NCI-H226 (cell line): ENCODE results near the gene LIN9.
"Not testable (repeated sequence)": the region's sequence is repeated elsewhere in the genome, so short reads cannot be mapped to it uniquely, and the experiment has no call there.

Experiments used
- DNase-seq: peaks from one replicate; pipeline ENCODE4 v3.0.0-alpha.2; 2015

Gene LIN9, protein sequence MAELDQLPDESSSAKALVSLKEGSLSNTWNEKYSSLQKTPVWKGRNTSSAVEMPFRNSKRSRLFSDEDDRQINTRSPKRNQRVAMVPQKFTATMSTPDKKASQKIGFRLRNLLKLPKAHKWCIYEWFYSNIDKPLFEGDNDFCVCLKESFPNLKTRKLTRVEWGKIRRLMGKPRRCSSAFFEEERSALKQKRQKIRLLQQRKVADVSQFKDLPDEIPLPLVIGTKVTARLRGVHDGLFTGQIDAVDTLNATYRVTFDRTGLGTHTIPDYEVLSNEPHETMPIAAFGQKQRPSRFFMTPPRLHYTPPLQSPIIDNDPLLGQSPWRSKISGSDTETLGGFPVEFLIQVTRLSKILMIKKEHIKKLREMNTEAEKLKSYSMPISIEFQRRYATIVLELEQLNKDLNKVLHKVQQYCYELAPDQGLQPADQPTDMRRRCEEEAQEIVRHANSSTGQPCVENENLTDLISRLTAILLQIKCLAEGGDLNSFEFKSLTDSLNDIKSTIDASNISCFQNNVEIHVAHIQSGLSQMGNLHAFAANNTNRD

DNA sequence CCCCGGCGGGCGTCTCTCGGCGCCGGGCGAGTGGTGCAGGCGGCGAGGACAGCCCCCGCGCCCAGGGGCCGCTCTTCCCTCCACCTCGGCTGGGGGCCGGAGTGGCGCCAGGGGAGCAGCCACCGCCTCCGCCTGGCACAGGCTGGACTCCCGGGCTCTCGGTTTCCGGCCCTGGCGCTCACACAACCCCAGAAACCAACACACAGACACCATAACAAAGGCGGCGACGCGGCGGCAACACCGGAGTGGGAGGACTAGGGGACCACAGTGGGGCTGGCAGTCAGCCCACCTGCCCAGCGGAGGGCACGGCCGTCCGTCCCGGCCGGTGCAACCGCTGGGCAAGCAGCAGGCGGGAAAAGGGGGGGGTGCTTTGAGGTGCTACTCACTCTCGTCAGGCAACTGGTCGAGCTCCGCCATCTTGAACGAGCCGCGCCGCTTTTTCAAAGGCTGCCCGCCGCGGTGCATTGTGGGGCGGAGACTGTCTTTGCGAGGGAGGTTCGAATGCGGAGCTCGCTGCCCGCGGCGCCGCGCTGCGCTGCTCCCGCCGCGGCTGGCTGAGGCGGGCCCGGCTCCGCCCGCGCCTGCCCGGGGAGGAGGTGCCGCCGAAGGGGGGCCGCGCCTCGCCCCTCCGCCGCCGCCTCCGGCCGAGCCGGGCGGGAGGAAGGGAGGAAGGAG, at the start of gene LIN9:
Gene LIN9, minus strand, starts transcription at position 442 of the 675 bp plus-strand sequence. Its CDS starts 25 bp downstream, at position 417.
- peak; percentile 63 for DNase-seq

DNA sequence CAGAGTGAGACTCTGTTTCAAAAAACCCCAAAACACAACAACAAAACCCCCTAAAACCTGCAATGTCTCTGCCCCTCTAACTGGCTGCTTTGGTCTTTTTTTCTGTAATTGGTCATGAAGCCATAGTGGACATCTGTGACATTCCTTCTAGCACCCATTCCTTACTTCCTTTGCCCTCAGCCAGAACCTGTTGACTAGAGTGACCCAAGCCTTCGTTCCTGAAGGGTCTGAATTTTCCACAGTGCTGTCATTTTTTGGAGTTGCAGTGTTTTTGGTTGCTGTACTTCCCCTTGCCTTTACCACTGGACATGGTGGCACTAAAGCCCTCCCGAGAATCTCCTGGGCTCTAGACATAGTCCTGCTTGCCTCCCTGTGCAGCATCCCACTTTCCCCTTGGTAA, 48.5 kb upstream of the LIN9 start:
- DNase-seq, result no peak

DNA sequence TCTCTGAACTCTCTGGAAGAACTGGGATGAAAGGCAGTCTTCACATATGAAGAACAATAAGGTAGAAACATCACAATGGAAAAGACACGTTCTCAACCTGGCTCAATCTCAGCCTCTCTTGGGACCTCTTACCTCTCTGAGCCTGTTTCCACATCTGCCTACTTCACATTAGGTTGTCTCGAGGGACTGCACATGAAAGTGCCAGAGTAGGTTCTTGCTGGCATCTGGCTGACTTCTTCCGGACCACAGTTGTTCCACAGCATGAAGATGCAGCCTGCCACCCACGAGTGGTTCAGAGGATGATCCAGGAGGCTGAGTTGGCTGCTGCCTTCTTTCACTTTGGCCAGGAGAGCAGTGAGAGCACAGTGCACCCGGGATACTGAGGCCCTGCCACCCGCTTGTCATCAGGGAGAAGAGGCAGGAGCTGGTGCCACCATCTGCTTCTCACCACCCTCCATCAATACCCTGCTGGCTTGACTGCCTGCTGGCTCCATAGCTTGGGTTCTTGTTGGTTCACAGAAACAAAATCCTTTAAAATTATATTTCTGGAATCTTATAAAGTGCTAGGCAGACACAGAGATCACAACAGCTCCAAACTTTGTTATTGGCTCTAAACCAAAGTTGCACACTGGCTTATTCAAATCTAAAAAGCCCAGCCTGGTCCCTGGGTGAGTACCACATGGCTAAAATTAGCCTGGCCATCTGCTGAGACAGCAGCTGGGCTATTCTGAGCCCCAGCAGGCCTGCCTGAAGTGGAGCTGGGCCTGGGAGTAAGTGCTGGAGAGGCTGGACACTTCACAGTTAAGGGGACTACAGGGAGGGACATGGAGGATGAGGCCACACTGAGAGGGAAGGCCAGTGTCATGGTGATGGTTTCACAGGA, 46.9 kb upstream of the LIN9 start:
- no peak for DNase-seq

DNA sequence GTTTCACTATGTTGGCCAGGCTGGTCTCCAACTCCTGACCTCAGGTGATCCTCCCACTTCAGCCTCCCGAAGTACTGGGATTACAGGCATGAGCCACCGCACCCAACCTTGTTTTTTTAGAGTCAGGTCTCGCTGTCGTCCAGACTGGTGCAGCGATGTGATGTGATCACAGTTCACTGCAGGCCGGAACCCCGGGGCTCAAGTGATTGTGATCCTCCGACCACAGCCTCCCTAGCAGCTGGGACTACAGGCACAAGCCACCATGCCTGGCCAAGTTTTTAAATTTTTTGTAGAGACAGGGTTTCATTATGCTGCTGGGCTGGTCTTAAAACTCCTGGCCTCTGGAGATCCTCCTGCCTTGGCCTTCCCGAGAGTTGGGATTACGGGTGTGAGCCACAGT, 46.1 kb upstream of the LIN9 start:
- no peak for DNase-seq

DNA sequence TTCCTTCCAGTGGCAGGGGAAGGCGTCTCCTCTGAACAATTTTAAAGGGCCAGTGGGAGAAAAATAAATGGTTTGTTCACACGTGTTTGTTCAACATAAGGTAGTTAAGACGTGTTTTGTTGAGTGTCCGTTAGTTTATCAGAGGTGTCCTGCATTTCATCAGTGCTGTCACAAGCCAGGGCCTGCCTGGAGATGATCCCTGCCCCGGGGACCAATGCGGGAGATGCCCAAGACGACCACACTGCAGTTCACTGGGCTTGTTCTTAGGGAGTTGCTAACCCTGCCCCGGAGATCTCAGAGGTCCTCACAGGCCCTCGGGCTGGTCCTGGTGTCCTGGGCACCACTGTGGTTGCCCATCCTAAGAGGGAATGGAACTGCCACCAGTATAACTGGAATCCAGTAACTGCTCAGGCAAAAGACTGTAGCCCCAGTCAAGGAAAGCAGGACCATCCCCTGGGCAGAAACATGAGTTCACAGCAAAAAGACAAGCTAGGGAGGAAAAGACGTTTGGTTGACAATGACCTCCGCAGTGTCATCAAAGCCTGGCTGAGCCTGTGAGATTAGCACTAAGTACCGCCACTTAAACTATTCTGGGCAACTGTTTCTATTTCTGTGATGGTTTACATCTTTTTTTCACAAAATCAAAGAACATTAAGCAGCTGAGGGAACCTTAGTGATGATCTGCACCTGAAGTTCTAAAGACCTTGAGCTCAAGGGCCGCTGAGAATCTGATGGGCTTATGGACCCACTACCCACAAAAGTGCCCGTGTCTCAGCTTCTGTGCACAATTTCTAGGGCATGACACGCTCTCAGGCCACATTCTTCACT, 44.9 kb upstream of the LIN9 start:
- no peak for DNase-seq

DNA sequence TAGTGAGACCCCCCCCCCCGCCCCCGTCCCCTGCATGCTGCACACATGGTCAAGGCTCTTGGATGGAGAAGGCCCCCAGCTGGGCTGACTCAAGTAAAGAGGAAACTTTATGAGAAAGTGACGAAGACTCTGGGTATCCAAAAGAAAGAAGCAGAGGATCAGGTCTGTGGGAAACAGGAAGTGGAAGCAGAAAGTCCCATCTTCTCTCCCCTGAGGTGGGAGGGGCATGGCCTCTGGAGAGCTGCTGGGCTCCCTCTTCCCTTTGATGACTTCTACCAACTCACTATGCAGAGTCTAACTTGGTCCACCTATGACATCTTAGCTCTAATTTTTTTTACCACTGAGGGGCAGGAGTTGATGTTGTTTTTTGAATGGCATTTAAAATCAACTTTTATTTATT, 42.7 kb upstream of the LIN9 start:
- DNase-seq, result no peak

DNA sequence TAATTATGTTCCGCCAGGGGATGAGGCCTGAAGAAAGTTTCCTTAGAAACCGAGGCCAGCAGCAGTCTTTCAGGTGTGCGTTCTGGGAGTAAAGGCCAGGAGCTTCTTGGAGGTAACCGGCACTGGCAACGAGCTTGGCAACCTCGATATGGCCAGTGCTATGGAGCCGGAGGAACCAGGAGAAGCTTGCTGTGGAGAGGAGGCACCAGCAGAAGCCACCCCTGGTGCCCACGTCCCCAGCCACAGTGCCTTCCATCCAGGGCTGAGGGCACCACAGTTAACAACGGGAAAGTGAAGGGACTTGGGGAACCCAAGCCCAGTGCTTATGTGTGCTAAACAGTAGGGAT, 41.5 kb upstream of the LIN9 start:
- DNase-seq, result no peak

DNA sequence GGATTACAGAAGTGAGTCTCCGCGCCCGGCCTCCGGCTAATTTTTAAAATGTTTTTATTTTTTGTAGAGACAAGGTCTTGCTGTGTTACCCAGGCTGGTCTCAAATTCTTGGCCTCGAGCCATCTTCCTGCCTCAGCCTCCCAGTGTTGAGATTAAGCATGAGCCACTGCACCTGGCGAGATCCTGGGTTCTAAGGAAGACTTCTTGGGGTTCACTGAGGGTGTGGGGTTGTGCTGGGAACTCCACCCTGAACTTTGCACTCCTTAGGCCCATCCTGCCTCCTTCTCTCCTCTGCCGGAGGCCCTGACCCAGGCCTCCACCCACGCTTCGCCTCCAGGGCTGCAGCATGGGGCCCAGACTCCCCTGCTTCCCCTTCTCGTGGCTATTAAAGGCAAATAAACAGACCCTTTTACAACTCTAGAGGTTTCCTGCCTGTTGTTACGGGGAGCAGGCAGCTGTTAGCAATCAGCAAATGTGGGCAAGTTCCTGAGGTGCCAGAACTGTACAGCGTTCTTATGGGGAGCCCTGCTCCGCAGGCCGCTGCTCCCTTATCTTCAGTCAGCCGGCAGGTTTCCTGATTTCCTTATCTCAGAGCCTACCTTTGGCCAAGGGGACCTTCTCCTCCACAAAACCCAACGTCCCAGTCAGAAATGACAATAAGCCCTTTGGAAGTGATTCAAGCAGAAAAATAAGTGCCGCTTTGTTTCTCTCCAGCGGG, 41.0 kb upstream of the LIN9 start:
- no peak for DNase-seq

DNA sequence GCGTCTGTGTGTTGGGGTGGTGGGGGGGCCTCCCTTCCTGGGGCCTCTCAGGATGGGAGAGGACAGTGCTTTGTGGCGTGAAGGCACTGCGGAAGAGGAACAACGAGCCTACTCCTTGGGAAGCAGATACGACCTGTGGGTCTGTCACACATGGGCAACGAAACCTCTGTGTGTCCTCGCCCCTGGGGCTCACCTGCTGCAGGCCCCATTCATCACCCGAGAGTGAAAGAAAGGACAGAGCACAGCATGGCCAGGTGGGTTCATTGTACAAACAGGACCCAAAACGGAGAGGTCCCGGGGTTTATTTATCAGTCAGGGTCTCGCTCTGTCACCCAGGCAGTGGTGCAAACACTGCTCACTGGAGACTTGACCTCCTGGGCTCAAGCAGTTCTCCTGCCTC, 40.1 kb upstream of the LIN9 start:
- no peak for DNase-seq

DNA sequence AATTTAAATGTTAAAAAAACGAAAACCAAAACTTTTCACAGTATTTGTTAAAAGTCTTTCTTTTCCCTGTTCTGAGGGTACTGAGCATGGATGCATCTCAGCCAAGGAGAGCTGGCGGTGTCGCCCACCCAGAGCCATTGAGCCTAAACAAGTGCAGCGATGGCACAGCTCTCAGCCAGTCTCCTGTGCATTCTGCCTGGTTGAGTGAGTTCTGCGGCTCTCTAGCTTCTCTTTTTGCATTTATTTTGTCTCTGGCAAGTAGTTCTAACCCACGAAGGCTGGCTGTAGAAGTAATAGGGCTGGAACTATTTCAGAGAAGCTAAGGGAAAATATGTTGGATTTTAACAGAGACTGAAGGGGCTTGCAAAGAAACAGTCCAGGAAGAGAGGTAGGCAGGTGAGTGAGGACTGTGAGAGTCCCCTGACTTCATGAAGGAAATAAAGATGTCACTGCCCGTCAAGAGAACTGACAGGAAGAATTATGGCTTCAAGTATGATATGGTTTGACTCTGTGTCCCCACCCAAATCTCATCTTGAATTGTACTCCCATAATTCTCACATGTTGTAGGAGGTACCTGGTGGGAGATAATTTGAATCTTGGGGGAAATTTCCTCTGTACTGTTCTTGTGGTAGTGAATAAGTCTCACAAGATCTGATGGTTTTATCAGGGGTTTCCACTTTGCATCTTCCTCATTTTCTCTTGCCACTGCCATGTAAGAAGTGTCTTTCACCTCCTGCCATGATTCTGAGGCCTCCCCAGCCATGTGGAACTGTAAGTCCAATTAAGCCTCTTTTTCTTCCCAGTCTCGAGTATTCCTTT, 35.7 kb upstream of the LIN9 start:
- no peak for DNase-seq

DNA sequence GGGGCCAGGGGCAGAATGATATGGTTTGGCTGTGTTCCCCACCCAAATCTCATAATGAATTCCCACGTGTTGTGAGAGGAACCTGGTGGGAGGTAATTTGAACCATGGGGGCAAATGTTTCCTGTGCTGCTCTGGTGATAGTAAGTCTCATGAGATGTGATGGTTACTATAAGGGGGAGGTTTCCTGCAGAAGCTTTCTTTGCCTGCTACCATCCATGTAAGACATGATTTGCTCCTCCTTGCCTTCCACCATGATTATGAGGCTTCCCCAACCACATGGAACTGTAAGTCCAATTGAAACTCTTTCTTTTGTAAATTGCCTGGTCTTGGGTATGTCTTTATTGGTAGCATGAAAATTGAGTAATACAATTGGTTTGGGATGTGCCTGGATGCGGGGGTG, 33.7 kb upstream of the LIN9 start:
- no peak for DNase-seq

DNA sequence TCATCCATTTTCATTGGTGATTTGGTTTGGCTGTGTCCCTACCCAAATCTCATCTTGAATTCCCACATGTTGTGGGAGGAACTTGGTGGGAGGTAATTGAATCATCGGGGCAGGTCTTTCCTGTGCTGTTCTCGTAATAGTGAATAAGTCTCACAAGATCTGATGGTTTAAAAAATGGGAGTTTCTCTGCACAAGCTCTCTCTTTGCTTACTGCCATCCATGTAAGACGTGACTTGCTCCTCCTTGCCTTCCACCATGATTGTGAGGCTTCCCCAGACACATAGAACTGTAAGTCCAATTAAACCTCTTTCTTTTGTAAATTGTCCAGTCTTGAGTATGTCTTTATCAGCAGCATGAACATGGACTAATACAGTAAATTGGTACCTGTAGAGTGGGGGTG, 31.1 kb upstream of the LIN9 start:
- not testable (repeated sequence) for DNase-seq

DNA sequence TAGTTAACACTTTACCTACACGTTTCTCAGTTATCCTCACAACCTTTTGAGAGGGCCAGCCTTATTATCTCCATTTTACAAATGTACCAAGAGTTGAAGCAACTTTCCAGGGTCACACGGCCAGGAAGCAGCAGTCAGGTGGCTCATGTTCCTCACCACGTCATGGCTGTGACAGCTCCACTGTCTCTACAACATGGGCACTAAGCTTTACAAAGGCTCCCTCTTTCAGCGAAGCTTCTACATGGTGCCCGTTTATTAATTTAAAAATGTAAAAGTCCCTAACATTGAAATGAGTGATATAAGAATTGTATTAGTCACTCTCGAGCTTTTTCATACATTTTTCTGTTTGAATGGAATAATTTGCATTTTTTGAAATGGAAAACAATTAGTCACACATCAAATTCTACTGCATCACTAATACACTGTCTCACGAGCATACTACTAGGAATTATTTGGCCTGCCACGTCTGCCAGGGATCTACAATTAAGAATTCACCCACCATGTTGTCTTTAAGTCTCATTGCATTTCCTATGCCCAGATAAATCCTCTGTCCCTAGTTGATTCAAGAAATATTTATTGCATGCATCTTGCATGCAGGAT, 28.4 kb upstream of the LIN9 start:
- DNase-seq, result no peak

DNA sequence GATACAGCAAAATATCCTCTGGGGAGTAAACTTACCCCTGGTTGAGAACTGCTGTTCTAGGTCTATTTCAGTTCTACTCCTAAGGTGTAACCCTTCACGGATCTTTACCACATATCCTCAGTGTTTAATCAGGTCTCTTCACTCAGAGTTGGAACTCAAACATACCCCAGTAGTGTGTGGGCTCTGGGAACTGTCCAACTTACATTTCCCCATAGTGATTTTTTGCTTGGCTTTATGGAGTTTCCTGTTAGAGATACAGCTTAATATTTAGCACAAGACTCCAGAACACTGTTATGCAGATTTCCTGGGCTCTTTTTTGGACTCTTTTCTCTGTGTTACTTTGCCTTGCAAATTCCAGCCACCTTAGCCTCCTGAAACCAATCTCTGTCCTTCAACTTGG, 26.7 kb upstream of the LIN9 start:
- no peak for DNase-seq

DNA sequence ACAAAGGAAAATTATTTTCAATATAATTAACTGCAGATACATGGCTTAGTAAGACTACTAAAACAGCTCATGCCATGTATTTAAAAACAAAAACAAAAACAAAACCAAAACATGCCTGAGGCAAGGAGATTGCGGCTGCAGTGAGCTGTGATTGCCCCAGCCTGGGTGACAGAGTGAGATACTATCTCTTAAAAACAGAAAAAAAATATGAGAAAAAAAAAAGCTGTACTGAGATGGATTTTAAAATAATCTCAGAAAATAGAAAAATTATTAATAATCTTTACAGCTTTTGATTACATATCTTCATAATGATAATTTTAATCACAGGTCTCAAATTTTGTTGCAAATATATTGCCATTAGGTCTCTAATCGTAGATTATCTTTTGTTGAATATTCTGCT, 24.0 kb upstream of the LIN9 start:
- no peak for DNase-seq

DNA sequence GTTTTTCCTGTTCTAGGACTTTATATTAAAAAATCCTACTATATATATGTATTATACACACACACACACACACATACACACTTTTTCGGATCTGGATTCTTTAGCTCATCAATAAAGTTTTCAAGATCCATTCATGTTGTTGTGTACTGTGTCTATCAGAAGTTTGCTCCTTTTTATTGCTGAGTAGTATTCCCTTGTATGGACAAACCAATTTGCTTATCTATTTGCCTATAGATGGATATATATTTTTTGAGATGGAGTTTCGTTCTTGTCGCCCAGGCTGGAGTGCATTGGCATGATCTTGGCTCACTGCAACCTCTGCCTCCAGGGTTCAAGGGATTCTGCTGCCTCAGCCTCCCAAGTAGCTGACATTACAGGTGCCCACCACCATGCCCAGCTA, 20.3 kb upstream of the LIN9 start:
- DNase-seq, result no peak

DNA sequence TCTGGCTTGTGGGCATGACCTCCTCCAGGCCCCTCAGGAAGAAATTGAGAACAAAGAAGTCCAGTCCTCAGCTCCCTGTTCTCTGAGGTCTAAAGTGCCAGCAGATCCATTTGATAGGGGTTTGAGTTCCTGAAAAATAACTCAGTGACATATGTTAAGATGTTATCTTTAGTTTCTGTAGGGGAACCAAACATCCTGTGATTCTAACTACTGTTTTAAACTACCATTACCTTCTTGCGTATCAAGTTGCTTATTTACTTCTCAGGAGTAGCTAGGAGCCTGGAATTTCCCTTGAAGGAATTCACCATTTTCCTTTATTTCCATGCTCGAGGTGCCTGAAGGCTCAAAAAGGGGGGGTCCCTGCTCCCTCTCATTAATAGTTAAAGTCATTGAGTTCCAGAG, 18.8 kb upstream of the LIN9 start:
- no peak for DNase-seq

DNA sequence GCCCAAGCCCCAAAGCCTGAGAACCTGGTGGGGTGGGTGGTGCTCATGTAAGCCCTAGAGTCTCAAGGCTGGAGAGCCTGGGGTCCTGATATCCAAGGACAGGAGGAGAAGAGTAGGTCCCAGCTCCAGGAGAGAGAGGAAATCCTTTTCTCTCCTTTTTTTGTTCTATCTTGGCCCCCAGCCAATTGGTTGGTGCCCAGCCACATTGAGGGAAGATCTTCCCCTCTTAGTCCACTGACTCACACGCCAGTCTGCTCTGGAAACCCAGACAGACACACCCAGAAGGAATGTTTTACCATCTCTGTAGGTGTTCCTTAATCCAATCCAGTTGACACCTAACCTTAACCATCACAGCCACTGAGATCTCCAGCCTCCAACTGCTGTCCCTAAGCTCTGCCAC, 16.2 kb upstream of the LIN9 start:
- DNase-seq, result no peak

DNA sequence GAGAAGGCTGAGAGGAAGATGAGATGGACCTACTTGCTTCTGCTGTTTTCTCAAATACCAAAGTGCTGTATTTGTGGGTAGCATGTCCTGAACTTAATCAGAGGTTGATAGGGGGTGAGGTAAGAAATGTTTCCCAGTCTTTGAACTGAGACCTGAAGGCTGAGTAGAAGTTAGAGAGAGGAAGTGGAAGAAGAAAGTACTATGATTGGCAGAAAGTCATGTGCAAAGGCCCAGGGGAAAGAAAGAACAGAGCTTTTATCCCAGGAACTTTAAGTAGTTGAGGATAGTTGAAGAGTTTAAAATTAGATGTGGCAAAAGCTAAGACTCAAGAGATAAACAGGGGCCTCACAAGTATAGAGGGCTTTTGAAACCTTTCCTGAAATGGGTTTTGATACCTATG, 15.5 kb upstream of the LIN9 start:
- no peak for DNase-seq

DNA sequence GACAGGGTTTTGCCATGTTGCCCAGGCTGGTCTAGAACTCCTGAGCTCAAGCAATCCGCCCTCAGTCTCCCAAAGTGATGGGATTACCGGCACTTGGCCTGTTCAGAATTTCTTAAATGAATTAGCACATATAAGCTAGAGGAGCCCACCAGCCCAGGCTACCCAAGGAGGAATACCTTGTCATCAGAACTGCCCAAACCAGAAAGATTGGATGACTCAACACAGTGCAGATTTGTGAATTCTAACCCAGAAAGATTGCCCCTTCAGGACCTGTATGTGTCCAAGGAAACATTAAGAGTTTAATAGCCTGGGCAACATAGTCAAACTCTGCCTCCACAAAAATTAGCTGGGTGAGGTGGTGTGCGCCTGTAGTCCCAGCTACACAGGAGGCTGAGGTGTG, 14.0 kb upstream of the LIN9 start:
- DNase-seq, result no peak

DNA sequence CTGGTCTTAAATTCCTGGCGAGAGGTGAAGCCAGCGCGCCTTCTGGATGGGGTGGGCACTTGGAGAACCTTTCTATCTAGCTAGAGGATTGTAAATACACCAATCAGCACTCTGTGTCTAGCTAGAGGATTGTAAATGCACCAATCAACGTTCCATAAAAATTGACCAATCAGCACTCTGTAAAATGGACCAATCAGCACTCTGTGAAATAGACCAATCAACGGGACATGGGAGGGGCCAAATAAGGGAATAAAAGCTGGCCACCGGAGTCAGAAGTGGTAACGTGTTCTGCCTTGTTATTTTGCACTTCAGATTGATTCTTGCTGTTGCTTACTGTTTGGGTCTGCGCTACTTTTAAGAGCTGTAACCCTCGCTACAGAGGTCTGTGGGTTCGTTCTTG, 12.0 kb upstream of the LIN9 start:
- no peak for DNase-seq
